Myocyte (in vitro differentiated cells): ENCODE data around the gene RANBP1. TPM values are rescaled to one million over a fixed set of nuclear protein-coding genes. Genes with fewer than 3 reads are reported as not detected.
"Not testable (repeated sequence)": the region's sequence is repeated elsewhere in the genome, so short reads cannot be mapped to it uniquely, and the experiment has no call there.

Experiments
- DNase-seq: peaks from one replicate; pipeline ENCODE4 v3.0.0-alpha.2; 2012; ENCODE audit warnings: low read depth
- polyA plus RNA-seq: library from polyadenylated mRNA; unstranded; fragments of >200 nt; gene quantifications from one replicate; pipeline ENCODE4 v1.2.1, GENCODE V29; 2012; ENCODE audit warnings: missing spikeins
- total RNA-seq: library from RNA; depleted of rRNA; stranded (reverse); fragments of >200 nt; gene quantifications from 2 replicates; pipeline ENCODE4 v1.2.3, GENCODE V29; 2014

RANBP1 gene
- 214 and 239 TPM in 2 replicates for total RNA-seq
- 96.5 TPM for polyA plus RNA-seq

DNA sequence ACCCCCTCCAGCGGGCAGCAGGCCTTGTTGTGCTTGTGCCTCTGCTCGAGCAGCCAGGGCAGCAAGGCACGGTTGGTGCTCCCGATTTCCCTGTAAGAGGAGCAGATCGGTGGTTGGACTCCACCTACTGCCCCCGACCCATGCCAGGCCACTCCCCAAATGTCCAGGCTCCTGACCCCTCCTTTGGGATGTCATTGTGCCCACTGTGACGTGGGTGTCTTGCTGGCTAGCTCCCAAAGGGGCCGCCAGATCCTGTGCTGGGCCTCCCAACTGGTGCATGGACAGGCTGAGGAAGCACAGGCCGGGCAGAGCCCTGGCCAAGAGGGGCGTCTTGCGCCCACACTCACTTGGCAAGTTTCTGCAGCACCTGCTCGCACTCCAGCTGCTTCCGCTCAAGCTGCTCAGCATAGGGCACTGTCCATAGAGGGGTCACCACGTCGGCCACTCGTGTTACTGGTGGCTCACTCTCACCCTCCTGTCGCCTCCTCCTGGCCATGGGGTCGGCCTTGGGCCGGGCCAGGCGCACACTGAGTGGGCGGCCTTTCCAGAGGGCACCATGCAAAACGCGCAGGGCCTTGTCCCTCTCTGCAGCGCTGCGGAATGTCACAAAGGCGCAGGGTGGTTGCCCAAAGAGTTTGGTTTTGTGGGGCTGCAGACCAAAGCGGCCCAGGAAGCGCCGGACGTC is at the start of gene RANBP1:
TSS of gene RANBP1 (plus strand) at position 414 of the 685 bp plus-strand sequence. CDS start at position 495, 81 bp downstream.
- peak; percentile 90 for DNase-seq

DNA sequence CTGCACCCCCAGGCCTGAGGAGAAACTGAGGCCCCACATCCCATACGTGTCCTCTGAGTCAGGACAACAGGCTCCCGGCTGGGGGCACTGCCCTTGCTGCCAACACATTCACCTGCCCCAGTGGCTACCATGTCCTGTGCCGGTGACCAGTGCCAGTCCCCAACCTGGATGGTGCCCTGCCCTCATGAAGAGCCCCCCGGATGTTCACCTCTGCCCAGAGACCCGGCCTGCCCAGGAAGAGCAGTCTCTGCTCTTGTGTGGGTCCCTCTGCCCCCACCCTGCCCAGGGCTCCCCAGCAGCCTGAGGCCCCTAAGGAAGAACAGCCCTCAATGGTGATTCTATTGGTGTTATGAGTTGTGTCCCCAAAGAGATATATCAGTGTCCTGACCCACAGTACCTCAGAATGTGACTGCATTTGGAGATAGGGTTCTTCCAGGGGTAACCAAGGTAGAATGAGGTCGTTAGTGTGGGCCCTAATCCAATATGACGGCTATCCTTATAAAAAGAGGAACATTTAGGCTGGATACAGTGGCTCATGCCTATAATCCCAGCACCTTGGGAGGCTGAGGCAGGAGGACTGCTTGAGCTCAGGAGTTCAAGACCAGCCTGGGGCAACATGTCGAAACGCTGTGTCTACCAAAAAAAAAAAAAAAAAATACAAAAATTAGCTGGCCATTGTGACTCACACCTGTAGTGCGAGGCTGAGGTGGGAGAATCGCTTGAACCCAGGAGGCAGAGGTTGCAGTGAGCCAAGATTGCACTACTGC is 49.1 kb upstream of the RANBP1 start:
- DNase-seq = no peak

DNA sequence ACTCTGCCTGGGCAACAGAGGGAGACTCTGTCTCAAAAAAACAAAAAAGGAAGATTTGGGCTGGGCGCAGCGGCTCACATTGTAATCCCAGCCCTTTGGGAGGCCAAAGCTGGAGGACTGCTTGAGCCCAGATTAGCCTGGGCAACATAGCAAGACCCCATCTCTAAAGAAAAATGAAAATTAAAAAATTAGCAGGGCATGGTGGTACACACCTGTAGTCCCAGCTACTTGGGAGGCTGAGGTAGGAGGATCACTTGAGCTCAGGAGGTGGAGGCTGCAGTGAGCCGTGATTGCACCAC is 48.6 kb upstream of the RANBP1 start:
- not testable (repeated sequence) for DNase-seq

DNA sequence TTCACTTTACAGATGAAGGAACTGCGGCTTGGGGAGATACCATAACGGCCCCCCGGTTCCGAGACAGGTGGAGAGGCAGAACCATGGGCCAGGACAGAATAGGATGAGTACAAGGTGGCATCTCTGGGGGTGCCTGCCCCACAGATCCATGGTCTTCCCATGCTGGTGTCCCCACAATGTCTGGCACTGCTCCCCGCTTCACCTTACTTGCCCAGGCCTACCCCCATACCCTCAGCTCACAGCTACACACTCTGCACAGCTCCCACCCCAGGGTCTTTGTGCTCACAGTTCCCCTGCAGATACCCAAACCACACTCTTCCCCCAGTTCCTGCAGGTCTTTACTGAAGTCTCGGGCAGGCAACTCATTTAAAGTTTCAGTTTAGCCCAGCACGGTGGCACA is 47.3 kb upstream of the RANBP1 start:
- DNase-seq = no peak

DNA sequence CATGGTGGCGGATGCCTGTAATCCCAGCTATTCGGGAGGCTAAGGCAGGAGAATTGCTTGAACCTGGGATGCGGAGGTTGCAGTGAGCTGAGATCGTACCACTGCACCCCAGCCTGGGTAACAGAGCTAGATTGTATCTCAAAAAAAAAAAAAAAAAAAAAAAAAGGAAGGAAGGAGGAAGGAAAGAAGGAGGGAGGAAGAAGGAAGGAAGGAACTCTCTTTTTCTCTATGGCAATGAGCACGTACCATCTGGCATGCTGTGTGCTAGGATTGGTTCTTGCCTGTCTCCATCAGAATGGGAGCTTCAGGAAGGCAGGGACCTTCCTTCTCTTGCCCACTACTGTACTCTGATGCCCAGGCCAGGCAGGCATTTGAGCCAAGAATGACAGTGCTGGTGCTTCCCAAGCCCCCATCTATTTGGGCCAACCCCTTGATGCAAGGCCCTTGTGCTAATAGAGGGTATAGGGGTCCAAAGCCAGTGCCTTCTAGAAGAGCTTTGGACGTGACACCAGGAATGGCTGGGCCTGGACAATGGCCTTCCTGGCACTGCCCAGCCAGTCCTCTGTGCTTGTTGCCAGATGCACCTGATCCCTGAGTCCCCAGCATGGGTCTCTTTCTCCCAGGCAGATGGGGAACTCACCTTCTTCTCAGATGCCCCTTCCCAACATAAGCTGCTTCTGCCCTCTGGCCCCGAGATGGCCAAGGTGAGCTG is 46.4 kb upstream of the RANBP1 start:
- no peak for DNase-seq

DNA sequence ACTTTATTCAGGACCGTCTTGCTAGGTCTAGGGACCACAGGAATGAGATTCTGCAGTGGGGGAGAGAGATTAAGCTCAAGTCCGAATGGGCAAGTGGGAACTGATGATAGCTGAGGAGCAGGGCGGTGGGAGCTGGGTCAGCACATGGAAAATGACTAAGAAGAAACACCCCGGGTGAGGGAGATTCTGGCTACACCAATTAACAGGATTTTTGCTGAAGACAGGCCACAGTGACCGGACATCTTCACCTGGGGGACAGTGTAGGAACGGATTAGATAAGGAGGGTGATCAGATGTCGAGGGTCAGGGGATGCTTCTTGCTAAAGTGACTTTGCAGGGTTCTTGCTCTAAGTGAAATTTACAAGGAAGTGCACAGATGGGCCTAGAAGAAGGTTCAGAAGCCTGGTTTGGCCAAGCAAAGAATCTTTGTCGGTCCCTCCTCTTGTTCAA is 44.4 kb upstream of the RANBP1 start:
- no peak for DNase-seq

DNA sequence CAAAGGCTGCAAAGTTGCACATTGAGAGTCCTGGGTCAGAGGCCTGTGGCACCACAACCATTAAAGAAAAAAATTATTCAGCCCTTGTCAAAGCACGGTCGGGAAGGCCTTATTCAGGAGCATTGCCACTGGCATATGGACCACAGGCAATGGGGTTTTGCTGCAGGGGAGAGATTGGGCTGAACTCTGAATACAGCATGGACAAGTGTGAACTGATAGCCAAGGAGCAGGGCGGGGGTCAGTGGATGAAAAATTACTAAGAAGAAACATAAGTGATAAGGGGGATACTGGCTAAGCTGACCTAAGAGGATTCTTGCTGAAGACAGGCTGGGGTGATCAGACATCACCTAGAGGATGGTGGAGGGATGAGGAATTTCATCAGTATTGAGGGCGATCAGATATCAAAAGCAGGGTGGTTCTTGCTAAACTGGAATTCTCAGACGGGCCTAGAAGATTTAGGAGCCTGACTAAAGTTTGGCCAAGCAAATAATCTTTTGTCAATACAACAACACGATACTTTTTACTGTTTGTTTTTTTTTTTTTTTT is 39.2 kb upstream of the RANBP1 start:
- DNase-seq = no peak

DNA sequence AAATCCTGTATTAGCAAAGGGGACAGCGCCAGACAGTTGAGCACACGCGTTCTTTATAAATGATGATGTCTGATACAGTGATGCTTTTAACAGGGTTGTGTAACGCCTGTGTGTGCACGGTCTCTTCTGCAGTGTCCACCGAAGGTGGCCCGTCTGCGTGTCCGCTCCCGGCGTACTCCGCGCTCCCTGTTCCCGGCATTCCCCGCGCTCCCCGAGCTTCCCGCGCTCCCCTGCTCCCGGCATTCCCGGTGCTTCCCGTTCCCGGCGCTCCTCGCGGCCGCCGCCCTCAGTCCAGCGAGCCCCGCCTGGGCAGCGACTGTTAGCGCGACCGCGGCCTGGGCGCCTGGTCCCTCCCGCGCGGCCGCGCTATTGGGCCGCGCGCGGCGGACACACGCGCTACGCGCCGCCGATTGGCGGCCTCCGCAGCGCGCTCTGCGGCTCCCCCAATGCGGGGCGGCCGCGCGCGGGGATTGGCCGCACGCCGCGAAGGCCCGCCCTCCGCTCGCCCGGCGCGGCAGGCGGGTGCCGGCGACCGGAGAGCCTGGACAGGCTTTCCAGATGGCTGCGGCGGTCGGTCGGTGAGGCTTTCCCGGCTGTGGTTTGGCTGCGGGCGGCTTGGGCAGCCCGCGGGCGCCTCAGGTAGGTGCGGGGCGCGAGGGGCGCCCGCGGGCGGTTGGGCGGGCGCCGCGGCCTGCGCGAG is 36.0 kb upstream of the RANBP1 start, which contains the start of gene DGCR8:
TSS of gene DGCR8 (plus strand) at position 497 of the 700 bp plus-strand sequence. CDS start 5,723 bp downstream, outside the sequence.
- peak; percentile 97 for DNase-seq

DNA sequence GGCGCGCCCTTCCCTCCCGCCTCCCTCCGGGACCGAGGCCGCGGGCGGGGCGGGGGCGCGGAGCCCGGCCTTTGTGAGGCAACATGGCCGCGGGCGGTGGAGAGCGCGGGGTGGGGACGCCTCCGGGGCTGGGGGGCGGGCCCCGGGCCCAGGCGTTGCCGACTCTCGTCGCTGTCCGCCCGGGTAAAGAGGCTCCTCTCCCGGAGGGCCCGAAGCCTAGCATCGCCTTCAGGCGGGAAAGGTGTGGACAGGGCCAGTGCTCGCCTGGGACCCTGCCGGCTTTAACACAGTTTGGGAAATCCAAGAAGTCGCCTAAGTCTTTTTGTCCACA is 35.5 kb upstream of the RANBP1 start:
- peak; percentile 48 for DNase-seq

DNA sequence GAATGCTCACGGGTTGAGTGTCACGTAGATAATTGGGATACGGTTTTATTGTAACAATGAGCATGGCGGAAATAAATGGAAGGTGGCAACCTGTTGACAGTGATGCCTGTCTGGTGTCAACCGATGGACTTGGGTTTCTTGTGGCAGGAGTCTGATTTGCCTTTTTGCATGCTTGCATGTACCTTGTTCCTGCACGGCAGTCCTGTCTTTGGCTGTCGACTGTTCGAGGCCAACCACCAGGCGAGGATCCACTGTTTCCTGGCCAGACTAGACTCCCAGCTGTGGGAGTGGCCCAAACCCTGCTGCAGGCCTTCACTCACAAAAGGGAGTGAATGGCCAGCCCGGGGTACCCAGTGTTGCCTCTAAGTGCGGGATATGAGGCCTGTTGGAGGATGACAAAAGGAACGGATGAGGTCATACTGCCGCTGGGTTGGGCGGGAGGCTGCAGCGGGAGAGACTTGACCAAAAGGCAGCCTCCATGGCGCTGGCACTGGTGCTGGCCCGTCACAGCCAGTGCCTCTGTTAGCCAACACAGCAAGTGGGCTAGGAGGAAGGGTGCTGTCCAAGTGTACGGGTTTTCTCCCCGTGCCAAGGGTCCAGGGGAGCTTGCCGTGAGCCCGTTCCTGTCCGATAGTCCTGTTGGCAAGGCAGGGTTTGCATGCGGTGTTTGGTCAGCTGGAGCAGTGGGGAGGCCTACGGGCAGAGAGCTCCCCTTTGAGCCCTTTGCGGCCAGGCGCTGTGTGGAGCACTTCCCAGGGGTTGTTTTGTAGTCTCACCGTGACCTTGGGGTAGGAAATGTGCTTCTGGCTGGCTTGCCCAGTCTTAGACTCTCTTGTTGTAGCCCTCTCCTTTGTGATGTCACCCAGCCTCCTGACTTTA is 34.9 kb upstream of the RANBP1 start:
- peak; percentile 67 for DNase-seq

DNA sequence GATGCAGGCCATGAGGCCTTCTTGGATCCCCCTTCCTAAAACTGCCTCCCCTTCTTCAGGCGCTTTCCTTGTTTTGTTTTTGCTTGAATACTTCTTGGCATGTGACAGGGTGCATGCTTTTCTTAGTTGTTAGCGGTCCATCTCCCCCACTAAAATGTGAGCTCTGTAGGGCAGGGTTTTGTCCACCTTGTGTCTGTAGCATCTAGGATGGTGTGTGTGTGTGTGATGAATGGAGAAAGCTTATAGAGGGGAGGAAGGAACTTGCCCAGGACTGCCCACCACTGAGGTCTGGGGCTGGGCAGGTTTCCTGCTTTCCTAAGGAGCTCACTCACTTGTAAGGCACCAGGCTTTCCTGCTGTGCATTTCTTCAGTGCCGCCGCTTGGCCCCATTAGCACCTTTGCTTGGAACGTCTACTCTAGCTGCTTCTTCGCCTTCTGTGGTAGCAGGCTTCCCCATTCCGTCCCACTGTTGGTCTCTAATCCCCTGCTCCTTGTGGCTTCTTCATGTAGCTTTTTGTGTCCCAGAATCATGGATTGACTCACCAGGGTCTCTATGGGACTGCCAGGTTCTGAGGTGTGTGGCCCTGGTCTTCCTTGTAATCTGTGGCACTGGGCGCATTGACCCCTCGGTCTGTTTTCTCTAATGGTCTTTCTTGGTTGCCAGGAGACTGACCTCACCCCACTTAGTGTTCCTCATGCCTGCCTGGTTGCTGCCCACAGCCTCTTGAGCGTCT is 32.6 kb upstream of the RANBP1 start:
- no peak for DNase-seq

DNA sequence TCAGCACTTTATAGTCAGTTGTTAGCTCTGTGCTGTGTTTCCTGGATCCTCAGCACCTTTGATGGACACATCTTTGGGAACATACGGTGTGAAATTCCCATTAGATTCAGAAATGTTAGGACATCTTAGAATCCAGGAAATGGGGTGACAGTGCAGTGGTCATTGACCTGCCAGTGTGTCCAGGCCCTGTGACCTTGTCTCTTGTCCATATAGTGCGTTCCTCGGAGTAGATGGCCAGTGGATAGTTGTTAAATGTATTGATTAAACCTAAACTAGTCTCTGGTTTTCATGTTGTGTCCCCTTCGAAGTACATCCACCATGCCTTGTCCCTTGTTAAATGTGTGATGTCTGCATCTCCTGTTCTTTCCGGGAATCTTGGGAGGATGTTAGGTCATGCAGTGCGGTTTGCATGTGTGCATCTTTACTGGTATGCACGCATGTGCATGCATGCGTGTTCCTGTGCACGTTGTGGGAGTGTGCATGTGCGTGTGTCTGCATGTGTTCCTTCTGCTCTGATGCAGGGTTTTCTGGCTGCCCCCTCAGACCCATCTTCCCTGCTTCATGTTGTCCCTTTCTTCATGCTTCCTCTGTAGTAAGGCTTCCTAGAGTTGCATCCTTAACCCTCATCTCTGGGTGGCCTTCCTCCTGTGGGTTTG is 31.9 kb upstream of the RANBP1 start:
- no peak for DNase-seq

DNA sequence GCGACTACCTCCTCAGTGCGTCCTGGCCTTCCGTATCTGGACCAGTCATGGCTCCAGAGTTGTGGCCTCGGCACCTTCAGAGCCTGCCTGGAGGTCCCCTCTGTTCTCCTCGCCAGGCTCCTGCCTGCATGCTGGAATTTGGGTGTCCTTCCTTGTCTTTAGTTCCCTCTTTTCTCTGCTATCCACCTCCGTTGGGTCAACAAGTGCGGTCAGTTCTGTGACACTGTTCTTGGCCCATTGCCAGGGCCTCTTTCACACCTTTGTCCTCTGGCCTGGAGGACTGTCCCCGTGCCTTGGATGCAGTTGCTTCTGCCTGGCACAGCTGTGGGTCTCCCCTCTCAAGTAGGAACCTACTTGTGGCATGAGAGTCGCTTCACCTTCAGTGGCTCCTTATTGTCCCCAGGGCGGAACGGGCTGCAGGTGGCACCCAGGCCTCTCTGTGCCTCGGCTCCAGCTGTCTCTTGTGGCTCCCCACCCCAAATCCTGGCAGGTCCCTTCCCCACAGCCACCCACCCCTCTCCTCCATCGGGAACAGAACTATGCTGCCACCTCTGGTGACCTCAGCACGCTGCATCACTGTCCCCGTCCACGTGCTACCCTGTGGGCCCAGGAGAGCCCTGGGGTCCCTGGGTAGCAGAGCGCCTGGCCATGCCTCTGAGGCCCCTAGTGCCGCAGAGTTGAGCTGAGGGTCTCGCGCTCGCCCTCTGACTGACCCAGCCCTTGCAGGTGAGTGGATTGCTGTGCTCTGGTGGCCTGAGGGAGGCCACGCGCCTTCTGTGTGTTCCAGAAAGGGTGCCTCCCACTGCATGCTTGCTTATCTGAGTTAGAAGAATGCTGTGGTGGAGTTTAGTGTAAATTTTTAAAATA is 31.1 kb upstream of the RANBP1 start:
- no peak for DNase-seq

DNA sequence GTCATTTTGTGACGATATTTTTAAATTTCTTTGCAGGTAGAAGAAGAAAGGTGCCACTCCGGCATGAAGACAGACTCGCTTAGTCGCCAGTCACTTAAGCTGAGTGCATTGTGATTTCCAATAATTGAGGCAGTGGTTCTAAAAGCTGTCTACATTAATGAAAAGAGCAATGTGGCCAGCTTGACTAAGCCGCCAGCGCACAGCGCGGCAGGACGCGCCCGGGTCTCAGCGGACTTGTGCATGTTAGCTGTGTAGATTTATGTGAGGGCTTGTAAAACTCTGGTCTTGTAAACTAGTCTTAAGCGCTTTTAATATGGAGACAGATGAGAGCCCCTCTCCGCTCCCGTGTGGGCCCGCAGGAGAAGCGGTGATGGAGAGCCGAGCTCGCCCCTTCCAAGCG is 30.3 kb upstream of the RANBP1 start:
- DNase-seq = no peak

DNA sequence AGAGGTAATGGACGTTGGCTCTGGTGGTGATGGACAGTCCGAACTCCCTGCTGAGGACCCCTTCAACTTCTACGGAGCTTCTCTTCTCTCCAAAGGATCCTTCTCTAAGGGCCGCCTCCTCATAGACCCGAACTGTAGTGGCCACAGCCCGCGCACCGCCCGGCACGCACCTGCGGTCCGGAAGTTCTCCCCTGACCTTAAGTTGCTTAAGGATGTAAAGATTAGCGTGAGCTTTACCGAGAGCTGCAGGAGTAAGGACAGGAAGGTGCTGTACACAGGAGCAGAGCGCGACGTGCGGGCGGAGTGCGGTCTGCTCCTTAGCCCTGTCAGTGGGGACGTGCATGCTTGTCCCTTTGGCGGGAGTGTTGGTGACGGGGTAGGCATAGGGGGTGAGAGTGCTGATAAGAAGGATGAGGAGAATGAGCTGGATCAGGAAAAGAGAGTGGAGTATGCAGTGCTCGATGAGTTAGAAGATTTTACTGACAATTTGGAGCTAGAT is 29.8 kb upstream of the RANBP1 start:
- DNase-seq = no peak

DNA sequence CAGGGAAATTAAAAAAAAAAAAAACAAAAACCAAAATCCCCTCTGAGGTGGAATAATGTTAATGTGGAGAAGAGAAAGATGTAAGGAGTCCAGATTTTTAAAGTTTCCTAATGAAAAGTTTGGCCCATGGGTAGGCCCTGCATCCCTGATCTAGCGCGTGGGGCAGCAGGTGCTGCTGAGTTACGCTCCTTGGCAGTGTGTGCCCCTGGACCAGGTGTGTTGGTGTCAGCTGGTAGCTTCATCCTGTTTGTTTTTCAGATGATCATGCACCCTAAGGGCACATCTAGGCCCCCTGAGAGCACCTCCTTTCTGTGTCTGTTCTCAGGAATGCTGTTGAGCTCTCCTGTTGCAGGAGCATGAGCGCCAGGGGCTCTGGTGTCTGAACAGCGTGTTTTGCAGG is 29.1 kb upstream of the RANBP1 start:
- no peak for DNase-seq

DNA sequence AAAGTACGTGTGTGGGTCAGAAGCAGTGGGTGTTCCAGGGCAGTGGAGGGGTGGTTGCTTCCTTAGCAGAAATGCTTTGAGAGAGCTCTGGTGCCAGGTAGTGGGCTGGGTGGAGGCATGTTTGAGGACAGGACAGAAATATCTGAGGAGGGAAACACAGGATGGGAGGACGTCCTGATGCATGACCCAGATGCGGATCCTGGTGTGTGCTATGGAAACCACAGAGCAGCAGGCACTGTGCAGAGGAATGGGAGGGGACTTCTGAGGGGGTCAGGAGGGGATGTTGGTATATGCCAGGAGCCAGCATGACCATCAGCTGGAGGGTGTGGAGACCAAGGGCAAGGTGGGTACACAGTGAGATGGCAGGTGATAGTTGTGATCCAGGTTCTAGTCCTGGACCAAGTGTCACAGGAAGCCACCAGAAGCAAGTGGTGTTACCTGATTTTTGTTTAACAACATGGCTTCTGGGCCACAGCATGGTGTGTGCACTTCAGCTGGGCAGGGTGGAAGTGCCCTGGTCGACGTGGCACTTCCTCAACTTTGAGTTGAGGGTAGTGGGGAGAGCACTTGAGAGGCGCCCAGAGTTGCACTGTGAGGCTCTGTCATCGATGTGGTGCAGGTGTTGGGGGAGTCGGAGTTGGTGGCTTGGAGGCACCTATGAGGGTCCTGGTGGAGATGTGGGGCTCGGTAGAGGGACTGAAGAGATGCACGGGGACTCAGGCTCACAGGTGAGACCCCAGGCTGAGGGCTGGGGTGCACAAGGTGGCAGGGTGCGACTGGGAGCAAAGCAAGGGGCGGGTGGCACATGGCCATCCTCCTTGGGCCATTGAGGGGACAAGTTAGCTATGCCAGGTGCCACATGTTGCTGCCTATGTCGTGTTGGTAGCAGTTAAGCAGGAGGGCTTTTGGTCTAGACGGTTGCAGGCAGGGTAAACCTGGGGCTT is 28.3 kb upstream of the RANBP1 start:
- no peak for DNase-seq
